Panc1 (cell line): ENCODE data around the gene CGA. TPM values are rescaled to one million over a fixed set of nuclear protein-coding genes. Genes with fewer than 3 reads are reported as not detected.

Source experiments
- ATAC-seq: fragments of 200-7000 bp; cut with Tn5 transposase; 2 replicates; pipeline ENCODE4 v1.9.1; 2020; ENCODE audit warnings: mild to moderate bottlenecking, moderate library complexity
- BruUV-seq: library from RNA; stranded (reverse); fragments of 400-500 nt; replicated peaks from 2 replicates; lab custom pipeline; 2021; lab: Mats Ljungman, UMichigan
- CTCF ChIA-PET: fragments of 300-600 bp; sonication (Branson Sonifier 250); formaldehyde crosslinking; loops from one replicate; lab custom pipeline; 2022; ENCODE audit warnings: antibody characterized with exemption; lab: Charles Lee
- POLR2A ChIA-PET: fragments of 300-600 bp; sonication (Branson Sonifier 250); formaldehyde crosslinking; loops from one replicate; lab custom pipeline; 2022; ENCODE audit warnings: antibody characterized with exemption; lab: Charles Lee
- DNase-seq: peaks from one replicate; pipeline ENCODE4 v3.0.0-alpha.2; 2010; ENCODE audit warnings: low read depth, low spot score
- H3K27ac ChIP-seq: 2 replicates; pipeline ENCODE4 v1.5.1; 2011; ENCODE audit warnings: mild to moderate bottlenecking, low read length, inconsistent platforms
- H3K27me3 ChIP-seq: fragments of 200-500 bp; sonication (Bioruptor generic); 2 replicates; pipeline ENCODE4 v1.6.0; 2014; ENCODE audit warnings: low read length, inconsistent platforms; ENCODE audit not compliant: control insufficient read depth, insufficient read depth
- H3K36me3 ChIP-seq: fragments of 200-500 bp; sonication (Bioruptor generic); 2 replicates; pipeline ENCODE4 v1.5.1; 2014; ENCODE audit warnings: inconsistent platforms, mild to moderate bottlenecking, low read length, moderate library complexity; ENCODE audit not compliant: control insufficient read depth, insufficient read depth
- H3K4me1 ChIP-seq: 2 replicates; pipeline ENCODE4 v1.5.1; 2011; ENCODE audit warnings: inconsistent platforms, mild to moderate bottlenecking, low read length, moderate library complexity; ENCODE audit not compliant: control insufficient read depth, insufficient read depth
- H3K4me3 ChIP-seq, 2 experiments: 2 replicates each; pipeline ENCODE4 v1.5.1; 2011 to 2012; ENCODE audit warnings: low read depth in 2 of 2, low read length in 2 of 2, mild to moderate bottlenecking in 2 of 2, inconsistent platforms in 1 of 2, moderate library complexity in 1 of 2
- H3K9me3 ChIP-seq: fragments of 200-500 bp; sonication (Bioruptor generic); 2 replicates; pipeline ENCODE4 v1.5.1; 2014; ENCODE audit warnings: low read depth, mild to moderate bottlenecking, inconsistent platforms, low read length, moderate library complexity; ENCODE audit not compliant: control insufficient read depth, insufficient read depth
- POLR2AphosphoS5 ChIP-seq: IDR thresholded peaks from 2 replicates; pipeline ENCODE4 v1.6.1; 2012; ENCODE audit warnings: mild to moderate bottlenecking, low read depth, low read length, moderate library complexity
- REST ChIP-seq, 2 experiments: IDR thresholded peaks; 2 replicates each; pipeline ENCODE4 v1.6.1; 2011 to 2012; ENCODE audit warnings: low read depth in 2 of 2, control low read depth in 1 of 2, low read length in 1 of 2, mild to moderate bottlenecking in 1 of 2, moderate library complexity in 1 of 2; ENCODE audit not compliant: insufficient read depth in 1 of 2
- SIN3A ChIP-seq: IDR thresholded peaks from 2 replicates; pipeline ENCODE4 v1.6.1; 2012; ENCODE audit warnings: low read depth, mild to moderate bottlenecking, low read length, moderate library complexity, borderline replicate concordance; ENCODE audit not compliant: insufficient read depth
- TCF7L2 ChIP-seq: IDR thresholded peaks from 2 replicates; pipeline ENCODE4 v1.6.1; 2011; ENCODE audit warnings: mild to moderate bottlenecking, low read depth, low read length, inconsistent platforms
- in situ Hi-C: cut with HindIII; loops from 2 replicates; pipeline ENCODE4 v1.10.0; 2016; ENCODE audit warnings: low sequenced_read_pairs, low pct_unique_long_range_greater_than_20kb
- intact Hi-C: fragments of 100-400 bp; cut with micrococcal nuclease; formaldehyde crosslinking; loops from one replicate; pipeline ENCODE4 v1.10.0; 2022; ENCODE audit not compliant: unreplicated experiment
- total RNA-seq: library from RNA; stranded (reverse); gene quantifications from one replicate; pipeline ENCODE4 v1.2.1, GENCODE V29; 2021; ENCODE audit not compliant: unreplicated experiment
- TF ChIP-seq, protein P1 (sequence below): fragments of 450-650 bp; IDR thresholded peaks from 2 replicates; pipeline ENCODE4 v1.5.1; 2017; ENCODE audit warnings: mild to moderate bottlenecking

CGA gene
- total RNA-seq, 1 experiment from 2014 or later, result not detected

GRCh38 chr6:87101067-87101466 lies 6.2 kb upstream of the CGA start:
- intact Hi-C loops, result no loop called here
- Histone ChIP-seq H3K36me3 (no peaks in the 10 kb centered on the region), H3K27me3 (peaks cover 12% of the 10 kb centered on the region; the same call in 1 of the 2 replicates), H3K4me3 (no peak overlapping the region), H3K4me1 (no peaks in the 10 kb centered on the region), H3K9me3 (no peaks in the 10 kb centered on the region), H3K27ac (no peak overlapping the region)
- ATAC-seq (no peak), DNase-seq (no peak)
- no TSS peak for BruUV-seq
- POLR2A ChIA-PET, result no interaction called here
- TF ChIP-seq, protein P1, sequence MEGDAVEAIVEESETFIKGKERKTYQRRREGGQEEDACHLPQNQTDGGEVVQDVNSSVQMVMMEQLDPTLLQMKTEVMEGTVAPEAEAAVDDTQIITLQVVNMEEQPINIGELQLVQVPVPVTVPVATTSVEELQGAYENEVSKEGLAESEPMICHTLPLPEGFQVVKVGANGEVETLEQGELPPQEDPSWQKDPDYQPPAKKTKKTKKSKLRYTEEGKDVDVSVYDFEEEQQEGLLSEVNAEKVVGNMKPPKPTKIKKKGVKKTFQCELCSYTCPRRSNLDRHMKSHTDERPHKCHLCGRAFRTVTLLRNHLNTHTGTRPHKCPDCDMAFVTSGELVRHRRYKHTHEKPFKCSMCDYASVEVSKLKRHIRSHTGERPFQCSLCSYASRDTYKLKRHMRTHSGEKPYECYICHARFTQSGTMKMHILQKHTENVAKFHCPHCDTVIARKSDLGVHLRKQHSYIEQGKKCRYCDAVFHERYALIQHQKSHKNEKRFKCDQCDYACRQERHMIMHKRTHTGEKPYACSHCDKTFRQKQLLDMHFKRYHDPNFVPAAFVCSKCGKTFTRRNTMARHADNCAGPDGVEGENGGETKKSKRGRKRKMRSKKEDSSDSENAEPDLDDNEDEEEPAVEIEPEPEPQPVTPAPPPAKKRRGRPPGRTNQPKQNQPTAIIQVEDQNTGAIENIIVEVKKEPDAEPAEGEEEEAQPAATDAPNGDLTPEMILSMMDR, result no peak
- no peak for TF ChIP-seq TCF7L2
- no peak for TF ChIP-seq POLR2AphosphoS5
- TF ChIP-seq SIN3A, result no peak
- no peak for TF ChIP-seq REST (IDR thresholded peaks at IDR 0.05; ENCODE audit: insufficient read depth in 1 of 2, low read depth in 2 of 2, low read length in 1 of 2)
- in situ Hi-C loops, result no loop called here
- CTCF ChIA-PET, result no interaction called here

DNA sequence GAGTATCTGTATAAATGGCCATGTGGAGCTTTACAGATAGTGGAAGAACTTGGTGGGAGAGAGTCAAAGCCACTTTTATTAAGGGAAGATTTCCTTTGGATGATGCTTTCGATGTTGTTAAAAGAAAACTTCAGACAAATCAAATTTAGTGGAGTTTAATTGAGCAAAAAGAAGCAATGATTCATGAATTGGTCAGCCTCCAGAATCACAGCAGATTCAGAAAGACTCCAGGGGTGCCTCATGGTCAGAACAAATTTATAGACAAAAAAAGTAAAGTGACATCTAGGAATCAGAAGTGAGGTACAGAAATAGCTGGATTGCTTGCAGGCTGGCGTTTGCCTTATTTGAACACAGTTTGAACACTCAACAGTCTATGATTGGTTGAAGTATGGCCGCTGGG lies 5.3 kb upstream of the CGA start:
- in situ Hi-C loops, result no loop called here

More for the DNA sequence above, 5.3 kb upstream of the CGA start:
- intact Hi-C loops, result no loop called here
- TF ChIP-seq REST (IDR thresholded peaks at IDR 0.05; ENCODE audit: insufficient read depth in 1 of 2, low read depth in 2 of 2, low read length in 1 of 2), result no peak
- no peak for TF ChIP-seq POLR2AphosphoS5
- TF ChIP-seq, protein P1, result no peak
- TF ChIP-seq TCF7L2, result no peak
- no peak for TF ChIP-seq SIN3A
- Histone ChIP-seq H3K4me3 (no peak overlapping the region), H3K27me3 (peaks cover 17% of the 10 kb centered on the region), H3K27ac (no peak overlapping the region), H3K36me3 (no peaks in the 10 kb centered on the region), H3K4me1 (no peaks in the 10 kb centered on the region), H3K9me3 (no peaks in the 10 kb centered on the region)
- no peak for DNase-seq
- CTCF ChIA-PET, result no interaction called here
- no TSS peak for BruUV-seq
- POLR2A ChIA-PET, result no interaction called here
- ATAC-seq, result no peak
